HepG2 (cell line): ENCODE measurements around the gene ATP5MG. TPM values are rescaled to one million over a fixed set of nuclear protein-coding genes. Genes with fewer than 3 reads are reported as not detected.

Source experiments
- ATAC-seq: fragments of 200-7000 bp; cut with Tn5 transposase; 3 replicates; pipeline ENCODE4 v1.9.1; 2020; ENCODE audit warnings: mild to moderate bottlenecking, moderate library complexity
- BruUV-seq: library from RNA; stranded (reverse); fragments of 400-500 nt; replicated peaks from 2 replicates; lab custom pipeline; 2021; lab: Mats Ljungman, UMichigan
- CTCF ChIA-PET: fragments of 300-600 bp; formaldehyde crosslinking; extraction: SDS; loops from one replicate; lab custom pipeline; 2021; ENCODE audit warnings: low total read pairs, inconsistent platforms, low intra/inter-chr PET ratio; lab: Yijun Ruan, JAX
- POLR2A ChIA-PET: fragments of 350-600 bp; sonication (Branson Sonifier 250); formaldehyde crosslinking; loops from one replicate; lab custom pipeline; 2020; ENCODE audit warnings: antibody characterized with exemption, inconsistent platforms; lab: Yijun Ruan, JAX
- DNase-seq: peaks from one replicate; pipeline ENCODE4 v3.0.0-alpha.2; 2015; ENCODE audit warnings: low spot score
- FAIRE-seq: peaks from 3 replicates; lab custom pipeline; 2011; peaks lifted over from hg19 to GRCh38; lab: Jason Lieb, UNC
- H2AFZ ChIP-seq: one replicate; pipeline ENCODE4 v1.6.1; 2011; ENCODE audit warnings: low read length, inconsistent platforms
- H3K27ac ChIP-seq: fragments of 300-600 bp; 3 replicates; pipeline ENCODE4 v1.8.0; 2011; ENCODE audit warnings: mixed run types, mild to moderate bottlenecking, mixed read lengths, low read length, inconsistent platforms; ENCODE audit not compliant: insufficient read depth; ENCODE audit errors: extremely low read length
- H3K27me3 ChIP-seq, 2 experiments: fragments of 200-600 bp in 1 of 2; 2 replicates in 1 of 2; 3 replicates in 1 of 2; pipeline versions ENCODE4 v1.6.0 to v1.8.0; 2011; ENCODE audit warnings: low read length in 2 of 2, mild to moderate bottlenecking in 2 of 2, moderate library complexity in 2 of 2, inconsistent platforms in 1 of 2; ENCODE audit not compliant: insufficient read depth in 2 of 2, control insufficient read depth in 1 of 2
- H3K36me3 ChIP-seq, 2 experiments: fragments of 200-600 bp in 1 of 2; replicated peaks in 1 of 2; 2 replicates in 1 of 2; 3 replicates in 1 of 2; pipeline versions ENCODE4 v1.5.1 to v1.8.0; 2011; ENCODE audit warnings: low read length in 2 of 2, inconsistent platforms in 1 of 2; ENCODE audit not compliant: insufficient read depth in 2 of 2, control insufficient read depth in 1 of 2
- H3K4me1 ChIP-seq: 2 replicates; pipeline ENCODE4 v1.5.1; 2012; ENCODE audit warnings: low read length, inconsistent platforms; ENCODE audit not compliant: insufficient read depth
- H3K4me2 ChIP-seq: 2 replicates; pipeline ENCODE4 v1.6.0; 2011; ENCODE audit warnings: low read depth, low read length, inconsistent platforms
- H3K4me3 ChIP-seq, 3 experiments: fragments of 200-600 bp in 1 of 3; sonication (generic), shearing (Covaris generic) in 1 of 3; replicated peaks in 1 of 3; 2 replicates each; pipeline ENCODE4 v1.5.1; 2011 to 2016; ENCODE audit warnings: low read length in 3 of 3, inconsistent platforms in 2 of 3, low read depth in 2 of 3, mild to moderate bottlenecking in 2 of 3, control low read depth in 1 of 3, mixed read lengths in 1 of 3; ENCODE audit not compliant: insufficient read depth in 1 of 3
- H3K79me2 ChIP-seq: one replicate; pipeline ENCODE4 v1.6.1; 2011; ENCODE audit warnings: low read length, inconsistent platforms; ENCODE audit not compliant: insufficient read depth
- H3K9ac ChIP-seq: 2 replicates; pipeline ENCODE4 v1.6.0; 2011; ENCODE audit warnings: mild to moderate bottlenecking, low read depth, low read length, inconsistent platforms; ENCODE audit not compliant: insufficient read depth
- H3K9me3 ChIP-seq: 2 replicates; pipeline ENCODE4 v1.5.1; 2012; ENCODE audit warnings: mild to moderate bottlenecking, low read length
- H4K20me1 ChIP-seq: 2 replicates; pipeline ENCODE4 v1.6.0; 2011; ENCODE audit warnings: inconsistent platforms, mild to moderate bottlenecking, low read length, moderate library complexity; ENCODE audit not compliant: insufficient read depth
- EED ChIP-seq: sonication (generic); formaldehyde crosslinking; IDR thresholded peaks from 2 replicates; pipeline ENCODE4 v1.5.0; 2020; ENCODE audit warnings: mild to moderate bottlenecking, missing genetic modification reagents
- ERF ChIP-seq: IDR thresholded peaks from 2 replicates; pipeline ENCODE4 v1.6.1; 2018; ENCODE audit warnings: missing biosample characterization, missing genetic modification reagents
- GTF2F1 ChIP-seq: fragments of 150-350 bp; IDR thresholded peaks from 2 replicates; pipeline ENCODE4 v1.6.1; 2014; ENCODE audit warnings: low read length
- HNF1B ChIP-seq: sonication (generic); formaldehyde crosslinking; IDR thresholded peaks from 2 replicates; pipeline ENCODE4 v1.5.1; 2020; ENCODE audit warnings: mild to moderate bottlenecking, moderate library complexity, missing genetic modification reagents
- HOXA5 ChIP-seq: sonication (generic); formaldehyde crosslinking; IDR thresholded peaks from 2 replicates; pipeline ENCODE4 v1.4.0; 2020; ENCODE audit warnings: missing genetic modification reagents
- JUN ChIP-seq: sonication (generic); formaldehyde crosslinking; IDR thresholded peaks from 2 replicates; pipeline ENCODE4 v1.4.0; 2020; ENCODE audit warnings: mild to moderate bottlenecking, missing genetic modification reagents
- MYNN ChIP-seq: sonication (generic); formaldehyde crosslinking; IDR thresholded peaks from 2 replicates; pipeline ENCODE4 v1.4.0; 2020; ENCODE audit warnings: mild to moderate bottlenecking, low read depth, missing genetic modification reagents
- POLR2G ChIP-seq: fragments of 200-400 bp; formaldehyde crosslinking; IDR thresholded peaks from 2 replicates; pipeline ENCODE4 v1.6.1; 2018; ENCODE audit warnings: mild to moderate bottlenecking, low read depth, low read length, moderate library complexity
- STAG1 ChIP-seq: sonication (generic); formaldehyde crosslinking; IDR thresholded peaks from 2 replicates; pipeline ENCODE4 v1.4.0; 2020; ENCODE audit warnings: missing genetic modification reagents
- ZBTB8A ChIP-seq: sonication (generic); formaldehyde crosslinking; IDR thresholded peaks from 2 replicates; pipeline ENCODE4 v1.4.0; 2020; ENCODE audit warnings: mild to moderate bottlenecking, low read depth, missing genetic modification reagents, borderline replicate concordance
- ZNF10 ChIP-seq: sonication (generic); formaldehyde crosslinking; IDR thresholded peaks from 2 replicates; pipeline ENCODE4 v1.4.0; 2020; ENCODE audit warnings: mild to moderate bottlenecking, low read depth, missing genetic modification reagents, borderline replicate concordance
- ZNF235 ChIP-seq: sonication (generic); formaldehyde crosslinking; IDR thresholded peaks from 2 replicates; pipeline ENCODE4 v1.8.1; 2023; ENCODE audit warnings: mild to moderate bottlenecking, missing genetic modification reagents, borderline replicate concordance
- ZNF468 ChIP-seq: sonication (generic); formaldehyde crosslinking; IDR thresholded peaks from 2 replicates; pipeline ENCODE4 v1.8.0; 2022; ENCODE audit warnings: mild to moderate bottlenecking, moderate library complexity, missing genetic modification reagents
- WGBS: methylation state at CpG from one replicate; pipeline ENCODE4 v1.1.6; 2017; ENCODE audit warnings: low lambda C conversion rate; 5-methylcytosine and 5-hydroxymethylcytosine counted together
- in situ Hi-C: cut with HindIII; loops from 2 replicates; pipeline ENCODE4 v1.10.0; 2017; ENCODE audit warnings: low pct_unique_long_range_greater_than_20kb; ENCODE audit not compliant: extremely low pct_ligation_motif_present
- intact Hi-C: fragments of 100-400 bp; cut with micrococcal nuclease; formaldehyde crosslinking; loops from one replicate; pipeline ENCODE4 v1.10.0; 2022; ENCODE audit not compliant: unreplicated experiment
- polyA plus RNA-seq, 8 experiments: library from polyadenylated mRNA; depleted of rRNA in 3 of 8; stranded (reverse) in 7 of 8; unstranded in 1 of 8; fragments of >200 nt; fragmentation: Illumina TruSeq in 4 of 8; extraction: Trizol in 4 of 8; gene quantifications; 2 replicates each; pipeline versions ENCODE4 v1.2.1 to v1.2.3, GENCODE V29; 2011 to 2016; ENCODE audit warnings: low read depth in 4 of 8, missing spikeins in 1 of 8, mixed read lengths in 1 of 8; ENCODE audit not compliant: insufficient read depth in 1 of 8
- total RNA-seq, 5 experiments: library from RNA; depleted of rRNA; stranded (reverse); fragments of >200 nt; fragmentation: Illumina TruSeq; extraction: Trizol; gene quantifications; 2 replicates each; pipeline ENCODE4 v1.2.3, GENCODE V29; 2016; ENCODE audit warnings: low read depth in 1 of 5
- TF ChIP-seq, protein P1 (sequence below): sonication (generic); formaldehyde crosslinking; IDR thresholded peaks from 2 replicates; pipeline ENCODE4 v1.5.0; 2020; ENCODE audit warnings: mild to moderate bottlenecking, missing genetic modification reagents
- TF ChIP-seq, protein P2 (sequence below): sonication (generic); formaldehyde crosslinking; IDR thresholded peaks from one replicate; pipeline ENCODE4 v1.5.1; 2020; ENCODE audit warnings: mild to moderate bottlenecking, missing genetic modification reagents; ENCODE audit errors: not compliant biosample characterization

ATP5MG gene
- total and polyA plus RNA-seq, 2 of the 13 experiments (the other 11 are each of a cell fraction or from before 2014, with no cell fraction given): 260 to 320 TPM

GRCh38 chr11:118417801-118418200, 16.4 kb downstream of the ATP5MG start:
- DNase-seq: no peak
- ATAC-seq: no peak
- Histone ChIP-seq H3K27ac (no peak overlapping the region), H3K9ac (no peak overlapping the region), H3K36me3 (no peaks in the 10 kb centered on the region; a peak in 1 of 5 replicates), H3K27me3 (no peaks in the 10 kb centered on the region), H3K4me2 (no peak overlapping the region), H2AFZ (no peak overlapping the region), H3K79me2 (no peaks in the 10 kb centered on the region), H3K4me1 (peaks cover 7% of the 10 kb centered on the region), H4K20me1 (no peaks in the 10 kb centered on the region), H3K9me3 (no peaks in the 10 kb centered on the region), H3K4me3 (no peak overlapping the region)
- FAIRE-seq: no peak
- intact Hi-C loops: no loop called here
- CTCF ChIA-PET: no interaction called here
- BruUV-seq: no TSS peak
- in situ Hi-C loops: no loop called here
- POLR2A ChIA-PET: no interaction called here
- 74% methylated on average over 4 of the region's 4 CpGs for WGBS
- TF ChIP-seq, protein P1, sequence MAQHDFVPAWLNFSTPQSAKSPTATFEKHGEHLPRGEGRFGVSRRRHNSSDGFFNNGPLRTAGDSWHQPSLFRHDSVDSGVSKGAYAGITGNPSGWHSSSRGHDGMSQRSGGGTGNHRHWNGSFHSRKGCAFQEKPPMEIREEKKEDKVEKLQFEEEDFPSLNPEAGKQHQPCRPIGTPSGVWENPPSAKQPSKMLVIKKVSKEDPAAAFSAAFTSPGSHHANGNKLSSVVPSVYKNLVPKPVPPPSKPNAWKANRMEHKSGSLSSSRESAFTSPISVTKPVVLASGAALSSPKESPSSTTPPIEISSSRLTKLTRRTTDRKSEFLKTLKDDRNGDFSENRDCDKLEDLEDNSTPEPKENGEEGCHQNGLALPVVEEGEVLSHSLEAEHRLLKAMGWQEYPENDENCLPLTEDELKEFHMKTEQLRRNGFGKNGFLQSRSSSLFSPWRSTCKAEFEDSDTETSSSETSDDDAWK: no peak
- TF ChIP-seq POLR2G: no peak
- TF ChIP-seq ZBTB8A: no peak
- no peak for TF ChIP-seq MYNN (CRISPR knock-in tag)
- no peak for TF ChIP-seq HOXA5 (CRISPR knock-in tag)
- TF ChIP-seq ZNF235: no peak
- no peak for TF ChIP-seq HNF1B
- no peak for TF ChIP-seq STAG1
- TF ChIP-seq ERF (CRISPR knock-in tag): no peak
- TF ChIP-seq GTF2F1: no peak
- TF ChIP-seq, protein P2, sequence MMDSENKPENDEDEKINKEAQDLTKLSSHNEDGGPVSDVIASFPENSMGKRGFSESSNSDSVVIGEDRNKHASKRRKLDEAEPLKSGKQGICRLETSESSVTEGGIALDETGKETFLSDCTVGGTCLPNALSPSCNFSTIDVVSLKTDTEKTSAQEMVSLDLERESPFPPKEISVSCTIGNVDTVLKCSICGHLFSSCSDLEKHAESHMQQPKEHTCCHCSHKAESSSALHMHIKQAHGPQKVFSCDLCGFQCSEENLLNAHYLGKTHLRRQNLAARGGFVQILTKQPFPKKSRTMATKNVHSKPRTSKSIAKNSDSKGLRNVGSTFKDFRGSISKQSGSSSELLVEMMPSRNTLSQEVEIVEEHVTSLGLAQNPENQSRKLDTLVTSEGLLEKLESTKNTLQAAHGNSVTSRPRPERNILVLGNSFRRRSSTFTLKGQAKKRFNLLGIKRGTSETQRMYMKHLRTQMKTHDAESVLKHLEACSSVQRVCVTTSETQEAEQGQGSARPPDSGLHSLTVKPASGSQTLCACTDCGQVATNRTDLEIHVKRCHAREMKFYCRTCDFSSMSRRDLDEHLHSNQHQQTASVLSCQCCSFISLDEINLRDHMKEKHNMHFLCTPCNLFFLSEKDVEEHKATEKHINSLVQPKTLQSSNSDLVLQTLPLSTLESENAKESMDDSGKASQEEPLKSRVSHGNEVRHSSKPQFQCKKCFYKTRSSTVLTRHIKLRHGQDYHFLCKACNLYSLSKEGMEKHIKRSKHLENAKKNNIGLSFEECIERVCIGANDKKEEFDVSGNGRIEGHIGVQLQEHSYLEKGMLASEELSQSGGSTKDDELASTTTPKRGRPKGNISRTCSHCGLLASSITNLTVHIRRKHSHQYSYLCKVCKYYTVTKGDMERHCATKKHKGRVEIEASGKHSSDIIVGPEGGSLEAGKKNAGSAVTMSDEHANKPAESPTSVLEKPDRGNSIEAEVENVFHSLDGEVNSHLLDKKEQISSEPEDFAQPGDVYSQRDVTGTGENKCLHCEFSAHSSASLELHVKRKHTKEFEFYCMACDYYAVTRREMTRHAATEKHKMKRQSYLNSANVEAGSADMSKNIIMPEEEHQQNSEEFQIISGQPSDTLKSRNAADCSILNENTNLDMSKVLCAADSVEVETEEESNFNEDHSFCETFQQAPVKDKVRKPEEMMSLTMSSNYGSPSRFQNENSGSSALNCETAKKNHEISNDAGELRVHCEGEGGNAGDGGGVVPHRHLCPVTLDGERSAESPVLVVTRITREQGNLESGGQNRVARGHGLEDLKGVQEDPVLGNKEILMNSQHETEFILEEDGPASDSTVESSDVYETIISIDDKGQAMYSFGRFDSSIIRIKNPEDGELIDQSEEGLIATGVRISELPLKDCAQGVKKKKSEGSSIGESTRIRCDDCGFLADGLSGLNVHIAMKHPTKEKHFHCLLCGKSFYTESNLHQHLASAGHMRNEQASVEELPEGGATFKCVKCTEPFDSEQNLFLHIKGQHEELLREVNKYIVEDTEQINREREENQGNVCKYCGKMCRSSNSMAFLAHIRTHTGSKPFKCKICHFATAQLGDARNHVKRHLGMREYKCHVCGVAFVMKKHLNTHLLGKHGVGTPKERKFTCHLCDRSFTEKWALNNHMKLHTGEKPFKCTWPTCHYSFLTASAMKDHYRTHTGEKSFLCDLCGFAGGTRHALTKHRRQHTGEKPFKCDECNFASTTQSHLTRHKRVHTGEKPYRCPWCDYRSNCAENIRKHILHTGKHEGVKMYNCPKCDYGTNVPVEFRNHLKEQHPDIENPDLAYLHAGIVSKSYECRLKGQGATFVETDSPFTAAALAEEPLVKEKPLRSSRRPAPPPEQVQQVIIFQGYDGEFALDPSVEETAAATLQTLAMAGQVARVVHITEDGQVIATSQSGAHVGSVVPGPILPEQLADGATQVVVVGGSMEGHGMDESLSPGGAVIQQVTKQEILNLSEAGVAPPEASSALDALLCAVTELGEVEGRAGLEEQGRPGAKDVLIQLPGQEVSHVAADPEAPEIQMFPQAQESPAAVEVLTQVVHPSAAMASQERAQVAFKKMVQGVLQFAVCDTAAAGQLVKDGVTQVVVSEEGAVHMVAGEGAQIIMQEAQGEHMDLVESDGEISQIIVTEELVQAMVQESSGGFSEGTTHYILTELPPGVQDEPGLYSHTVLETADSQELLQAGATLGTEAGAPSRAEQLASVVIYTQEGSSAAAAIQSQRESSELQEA (CRISPR knock-in tag): no peak
- no peak for TF ChIP-seq ZNF10 (CRISPR knock-in tag)
- TF ChIP-seq EED (CRISPR knock-in tag): no peak
- no peak for TF ChIP-seq JUN (CRISPR knock-in tag)
- no peak for TF ChIP-seq ZNF468 (CRISPR knock-in tag)
